ENCODE results near the gene WDR93.

Gene WDR93

GRCh38 chr15:89654301-89654761, 36.3 kb upstream of the WDR93 start:
- no peak for TF ChIP-seq CTCF (IDR thresholded peaks at IDR 0.05; ENCODE audit: control insufficient read depth, insufficient read depth, low read depth, low read length, missing control alignments)
- peak; percentile 13 for DNase-seq (ENCODE audit: low read depth)
- peak overlapping the region; percentile 73 for H3K4me3 ChIP-seq (ENCODE audit: control insufficient read depth, low read depth, low read length)

- H3K4me3 ChIP-seq (ENCODE audit: control insufficient read depth, low read depth, low read length), result peak within 1 kb of the TSS; percentile 73
- DNase-seq (ENCODE audit: low read depth), result no peak
- TF ChIP-seq CTCF (IDR thresholded peaks at IDR 0.05; ENCODE audit: control insufficient read depth, insufficient read depth, low read depth, low read length, missing control alignments), result no peak
Observed at GRCh38 chr15:89654847-89655805, 35.5 kb upstream of the WDR93 start, which contains the start of gene KIF7. KIF7 (minus strand) TSS chr15:89655467; CDS start chr15:89652930, 2,537 bp downstream.

- TF ChIP-seq CTCF (IDR thresholded peaks at IDR 0.05; ENCODE audit: control insufficient read depth, insufficient read depth, low read depth, low read length, missing control alignments), result no peak
- DNase-seq (ENCODE audit: low read depth), result no peak
- H3K4me3 ChIP-seq (ENCODE audit: control insufficient read depth, low read depth, low read length), result no peak overlapping the region
Observed at GRCh38 chr15:89656116-89656815, 34.3 kb upstream of the WDR93 start.

GRCh38 chr15:89657686-89658200, 32.9 kb upstream of the WDR93 start:
- no peak for DNase-seq (ENCODE audit: low read depth)
- no peak overlapping the region for H3K4me3 ChIP-seq (ENCODE audit: control insufficient read depth, low read depth, low read length)
- TF ChIP-seq CTCF (IDR thresholded peaks at IDR 0.05; ENCODE audit: control insufficient read depth, insufficient read depth, low read depth, low read length, missing control alignments), result no peak

- no peak for TF ChIP-seq CTCF (IDR thresholded peaks at IDR 0.05; ENCODE audit: control insufficient read depth, insufficient read depth, low read depth, low read length, missing control alignments)
- no peak for DNase-seq (ENCODE audit: low read depth)
- H3K4me3 ChIP-seq (ENCODE audit: control insufficient read depth, low read depth, low read length), result no peak overlapping the region
Observed at GRCh38 chr15:89659295-89659694, 31.3 kb upstream of the WDR93 start.

- no peak for TF ChIP-seq CTCF (IDR thresholded peaks at IDR 0.05; ENCODE audit: control insufficient read depth, insufficient read depth, low read depth, low read length, missing control alignments)
- no peak overlapping the region for H3K4me3 ChIP-seq (ENCODE audit: control insufficient read depth, low read depth, low read length)
- no peak for DNase-seq (ENCODE audit: low read depth)
Observed at GRCh38 chr15:89660556-89660955, 30.1 kb upstream of the WDR93 start.

Data from AG09309 (cell line).